Stimulated activated CD4-positive, alpha-beta T cell treated with anti-CD3 and anti-CD28 coated beads, Interleukin-15, amount 100 ng/mL, for 48 hours (primary cell): ENCODE measurements around the gene ABCB10.
"Not testable (repeated sequence)": the region's sequence is repeated elsewhere in the genome, so short reads cannot be mapped to it uniquely, and the experiment has no call there.

Source experiments
- DNase-seq, 2 donors: peaks; one replicate each; pipeline ENCODE4 v3.0.0-alpha.2; 2020; ENCODE audit warnings: low read depth in 2 of 2

Gene ABCB10

DNA sequence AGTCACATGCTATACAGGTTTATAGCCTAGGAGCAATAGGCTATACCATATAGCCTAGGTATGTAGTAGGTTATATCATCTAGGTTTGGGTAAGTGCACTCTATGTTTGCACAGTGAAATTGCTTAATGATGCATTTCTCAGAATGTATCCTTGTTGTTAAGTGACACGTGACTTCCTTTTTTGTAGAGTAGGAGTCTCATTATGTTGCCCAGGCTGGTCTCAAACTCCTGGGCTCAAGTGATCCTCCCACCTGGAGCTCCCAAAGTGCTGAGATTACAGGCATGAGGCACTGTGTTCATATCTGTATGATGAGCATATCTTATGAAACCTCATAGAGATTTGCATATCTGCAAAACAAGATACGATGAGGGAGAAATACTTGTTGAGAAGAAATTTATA, 13.8 kb upstream of the ABCB10 start:
- no peak for DNase-seq

DNA sequence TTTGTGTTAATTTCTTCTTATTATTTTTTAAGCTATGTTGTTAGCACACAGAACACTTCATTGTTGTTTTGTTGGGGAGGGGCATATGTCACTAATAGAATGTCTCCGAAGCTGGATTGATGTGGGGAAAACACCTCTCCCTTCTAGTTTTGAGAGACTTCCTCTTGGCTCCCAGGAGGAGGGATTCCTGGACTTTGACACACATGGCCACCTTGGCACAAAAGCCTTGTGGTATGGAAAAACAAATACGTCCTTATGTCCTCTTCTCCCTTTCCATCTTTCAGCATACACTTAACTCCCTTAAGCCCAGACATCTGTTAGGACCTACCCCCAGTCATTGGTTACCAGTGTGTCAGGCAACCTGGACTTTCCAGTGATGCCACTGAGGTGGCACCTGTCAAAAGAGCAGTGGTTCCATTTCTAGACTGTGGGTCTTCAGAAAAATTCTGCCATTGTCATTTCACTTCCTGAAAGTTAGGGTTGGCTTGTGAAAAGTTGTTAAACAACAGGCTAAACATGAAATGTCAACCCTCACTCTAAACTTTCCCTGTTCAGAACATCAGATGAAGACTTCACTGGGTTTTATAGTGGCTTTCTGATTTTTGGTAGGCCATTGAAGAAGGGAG, 12.5 kb upstream of the ABCB10 start:
- no peak for DNase-seq

DNA sequence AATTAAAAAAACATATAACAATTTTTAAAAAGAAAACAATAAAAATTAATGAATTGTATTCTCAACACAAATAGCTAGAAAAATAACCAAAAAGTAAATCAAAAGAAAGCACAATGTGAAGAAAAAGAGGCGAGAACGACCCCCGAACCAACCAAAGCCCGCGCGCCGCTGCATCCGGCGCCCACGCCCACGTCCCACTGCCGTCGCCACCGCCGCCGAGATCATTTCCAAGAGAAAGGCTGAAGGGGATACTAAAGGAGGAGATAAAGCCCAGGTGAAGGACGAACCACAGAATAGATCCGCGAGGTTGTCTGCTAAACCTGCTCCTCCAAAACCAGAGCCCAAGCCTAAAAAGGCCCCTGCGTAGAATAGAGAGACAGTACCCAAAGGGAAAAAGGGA, 11.8 kb upstream of the ABCB10 start:
- DNase-seq: no peak

DNA sequence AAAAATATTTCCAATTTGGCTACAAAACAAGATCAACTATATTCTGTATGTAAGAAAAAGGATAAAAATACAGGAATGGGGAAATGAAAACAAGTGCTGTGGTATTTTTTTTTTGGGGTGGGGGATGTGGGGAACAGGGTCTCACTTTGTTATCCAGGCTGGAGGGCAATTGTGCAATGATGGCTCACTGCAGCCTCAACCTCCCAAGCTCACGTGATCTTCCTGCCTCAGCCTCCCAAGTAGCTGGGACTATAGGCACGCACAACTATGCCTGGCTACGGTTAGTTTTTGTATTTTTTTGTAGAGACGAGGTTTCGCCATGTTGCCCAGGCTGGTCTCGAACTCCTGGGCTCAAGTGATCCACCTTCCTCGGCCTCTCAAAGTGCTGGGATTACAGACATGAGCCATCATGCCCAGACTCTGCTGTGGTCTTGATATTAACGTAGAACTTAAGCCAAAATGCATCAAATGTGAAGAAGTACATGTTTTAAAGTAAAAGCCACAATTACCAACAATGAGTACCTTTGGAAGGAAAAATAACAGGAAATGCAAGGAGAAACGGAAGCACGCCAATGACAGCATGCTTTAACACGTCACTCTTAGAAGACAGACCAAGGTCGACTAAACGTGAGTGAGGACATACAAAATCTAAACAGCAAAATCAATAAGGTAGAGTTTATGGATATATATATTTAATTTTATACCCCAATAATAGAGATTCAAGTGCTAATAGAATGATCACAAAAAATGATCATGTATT, 8.8 kb upstream of the ABCB10 start:
- no peak for DNase-seq

DNA sequence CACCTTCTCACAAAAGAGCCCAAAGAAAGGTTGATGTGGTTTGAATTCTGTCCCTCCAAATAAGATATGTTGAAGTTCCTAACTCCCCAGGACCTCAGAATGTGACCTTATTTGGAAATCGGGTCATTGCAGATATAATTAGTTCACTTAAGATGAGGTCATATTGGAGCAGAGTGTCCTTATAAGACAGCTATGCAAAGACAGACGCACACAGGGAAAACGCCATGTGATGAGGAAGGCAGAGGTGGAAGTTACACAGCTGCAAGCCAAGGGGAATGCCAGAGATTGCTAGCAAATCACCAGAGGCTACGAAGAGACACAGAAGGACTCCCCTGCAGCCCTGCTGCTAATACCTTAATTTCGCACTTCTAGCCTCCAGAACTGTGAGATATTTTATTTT, 5.2 kb upstream of the ABCB10 start:
- DNase-seq: no peak

DNA sequence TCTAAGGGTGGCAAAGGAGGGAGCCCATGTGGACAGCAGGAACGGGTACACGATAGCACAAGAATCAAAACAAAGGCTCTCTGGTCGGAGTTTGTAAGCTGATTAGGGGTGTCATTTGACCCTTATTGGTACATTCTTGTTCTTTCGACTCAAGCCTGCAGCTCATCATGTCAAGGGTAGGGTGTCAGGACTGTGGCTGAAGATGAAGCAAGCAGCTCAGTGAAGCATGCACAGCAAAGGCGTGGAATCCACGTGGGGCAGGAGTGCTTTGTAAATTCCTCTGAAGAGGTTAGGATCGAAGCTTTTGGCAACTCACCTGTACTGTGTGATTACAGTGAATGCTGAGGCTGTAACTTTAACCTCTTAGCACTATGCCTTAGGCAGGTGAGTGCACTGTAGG, 4.7 kb upstream of the ABCB10 start:
- no peak for DNase-seq

DNA sequence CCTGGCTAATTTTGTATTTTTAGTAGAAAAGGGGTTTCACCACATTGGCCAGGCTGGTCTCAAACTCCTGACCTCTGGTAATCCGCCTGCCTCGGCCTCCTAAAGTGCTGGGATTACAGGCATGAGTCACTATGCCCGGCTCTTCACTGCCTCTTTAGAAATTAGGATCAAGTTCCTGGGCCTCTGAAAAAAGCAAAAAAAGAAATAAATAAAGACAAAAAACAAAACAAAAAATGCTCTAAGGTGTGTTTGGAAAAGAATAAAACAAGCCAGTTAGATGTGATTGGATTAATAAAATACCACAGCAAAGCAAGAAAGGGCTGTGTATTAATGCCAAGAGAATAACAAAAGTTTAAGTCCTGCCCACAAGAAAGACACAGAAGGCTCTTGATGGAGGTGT, 4.2 kb upstream of the ABCB10 start:
- no peak for DNase-seq

DNA sequence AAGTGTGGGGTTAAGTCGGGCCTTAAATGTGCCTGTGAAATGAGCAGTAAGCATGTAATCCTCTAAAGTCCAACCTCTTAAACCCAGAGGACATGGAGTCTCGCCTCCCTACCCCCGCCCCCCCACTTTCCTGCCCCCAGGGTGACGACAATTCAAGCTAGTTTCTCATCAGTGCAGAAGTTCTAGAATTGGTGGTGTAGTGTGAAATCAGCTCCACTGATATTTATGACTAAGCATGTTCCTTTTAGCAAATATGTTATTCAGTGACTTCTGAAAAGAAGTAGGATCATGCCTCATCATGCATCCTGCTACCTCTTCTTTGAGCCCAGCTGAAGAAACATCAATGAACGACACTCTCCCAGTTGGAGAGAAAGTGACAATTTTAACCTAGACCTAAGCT, 2.6 kb upstream of the ABCB10 start:
- DNase-seq: no peak

DNA sequence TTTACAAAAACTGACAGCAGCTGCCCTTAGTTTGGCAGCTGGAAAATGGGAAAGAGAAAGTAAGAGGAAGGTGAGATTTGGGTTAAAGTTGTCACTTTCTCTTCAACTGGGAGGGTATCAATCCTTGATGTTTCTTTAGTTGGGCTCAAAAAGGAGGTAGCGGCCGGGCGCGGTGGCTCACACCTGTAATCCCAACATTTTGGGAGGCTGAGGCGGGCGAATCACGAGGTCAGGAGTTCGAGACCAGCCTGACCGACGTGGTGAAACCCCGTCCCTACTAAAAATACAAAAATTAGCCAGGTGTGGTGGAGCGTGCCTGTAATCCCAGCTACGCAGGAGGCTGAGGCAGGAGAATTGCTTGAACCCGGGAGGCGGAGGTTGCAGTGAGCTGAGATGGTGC, 1.6 kb upstream of the ABCB10 start:
- not testable (repeated sequence) for DNase-seq

DNA sequence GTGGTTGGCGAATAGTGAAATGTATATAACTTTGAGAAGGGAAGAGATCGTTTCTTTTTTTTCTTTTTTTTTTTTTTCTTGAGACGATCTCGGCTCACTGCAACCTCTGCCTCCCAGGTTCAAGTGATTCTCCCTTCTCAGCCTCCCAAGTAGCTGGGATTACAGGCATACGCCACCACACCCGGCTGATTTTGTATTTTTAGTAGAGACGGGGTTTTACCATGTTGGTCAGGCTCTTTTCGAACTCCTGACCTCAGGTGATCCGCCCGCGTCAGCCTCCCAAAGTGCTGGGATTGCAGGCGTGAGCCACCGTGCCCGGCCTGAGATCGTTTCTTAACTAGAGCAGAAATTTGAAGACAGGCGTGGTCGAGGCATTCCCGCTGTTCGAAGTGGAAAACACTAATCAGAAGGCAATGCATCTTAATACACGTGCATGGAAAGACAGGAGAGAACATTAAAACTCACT, 862 bp upstream of the ABCB10 start:
- DNase-seq: not testable (repeated sequence)

DNA sequence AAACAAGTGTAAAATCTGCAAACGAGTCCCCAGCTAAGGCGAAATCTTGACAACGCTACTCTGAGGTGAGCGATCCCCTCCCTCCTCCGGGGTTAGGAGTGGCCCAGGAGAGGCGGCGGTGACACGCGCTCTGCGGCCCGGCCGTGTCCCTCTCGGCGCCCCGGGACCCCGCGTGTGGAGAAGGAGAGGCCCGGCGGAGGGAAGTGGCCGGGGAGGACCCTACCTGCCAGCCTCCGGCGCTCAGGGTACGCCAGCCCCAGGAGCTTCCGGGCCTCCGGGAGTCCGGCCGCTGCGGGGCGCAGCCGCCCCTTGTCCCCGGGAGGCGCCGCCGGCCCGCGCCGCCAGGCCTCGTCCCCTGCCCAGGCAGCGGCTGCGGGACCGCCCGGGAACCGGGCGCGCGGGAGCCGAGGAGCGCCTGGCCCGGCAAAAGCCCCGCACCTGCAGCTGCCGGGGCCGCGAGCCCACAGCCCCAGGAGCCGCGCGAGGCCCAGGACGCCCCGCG, 543 bp downstream of the ABCB10 start:
- DNase-seq: peak in 1 of 2 donors; percentile 13

DNA sequence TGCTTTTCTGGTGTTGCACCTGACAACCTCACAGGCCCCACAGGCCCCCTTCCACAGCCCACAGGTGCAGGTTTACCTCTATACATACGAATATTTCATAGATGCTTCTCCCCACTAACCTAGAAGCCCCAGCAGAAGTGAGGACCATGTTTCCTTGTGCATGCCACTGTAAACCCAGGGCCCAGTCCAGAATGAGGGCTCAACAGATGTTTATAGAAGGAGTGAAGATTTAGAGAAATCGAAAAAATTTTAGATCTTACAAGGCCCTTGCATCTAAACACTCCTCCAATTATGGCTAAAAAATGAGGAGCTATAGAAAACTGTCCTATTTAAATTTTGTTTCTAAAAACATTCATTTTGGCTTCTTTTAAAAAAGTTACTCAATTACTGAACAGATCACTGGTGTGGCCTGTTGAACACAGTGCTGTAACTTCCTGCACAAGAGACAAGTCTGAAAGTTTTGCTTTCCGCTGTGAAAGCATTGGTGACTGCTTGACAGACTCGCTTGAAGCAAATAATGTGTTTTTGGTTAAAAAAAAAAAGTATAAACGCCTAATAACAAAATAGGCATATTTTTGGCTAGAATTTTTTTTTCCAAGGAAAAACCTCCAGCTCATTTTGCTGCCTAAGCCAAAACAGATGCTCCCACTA, 1.2 kb downstream of the ABCB10 start:
- DNase-seq: no peak

DNA sequence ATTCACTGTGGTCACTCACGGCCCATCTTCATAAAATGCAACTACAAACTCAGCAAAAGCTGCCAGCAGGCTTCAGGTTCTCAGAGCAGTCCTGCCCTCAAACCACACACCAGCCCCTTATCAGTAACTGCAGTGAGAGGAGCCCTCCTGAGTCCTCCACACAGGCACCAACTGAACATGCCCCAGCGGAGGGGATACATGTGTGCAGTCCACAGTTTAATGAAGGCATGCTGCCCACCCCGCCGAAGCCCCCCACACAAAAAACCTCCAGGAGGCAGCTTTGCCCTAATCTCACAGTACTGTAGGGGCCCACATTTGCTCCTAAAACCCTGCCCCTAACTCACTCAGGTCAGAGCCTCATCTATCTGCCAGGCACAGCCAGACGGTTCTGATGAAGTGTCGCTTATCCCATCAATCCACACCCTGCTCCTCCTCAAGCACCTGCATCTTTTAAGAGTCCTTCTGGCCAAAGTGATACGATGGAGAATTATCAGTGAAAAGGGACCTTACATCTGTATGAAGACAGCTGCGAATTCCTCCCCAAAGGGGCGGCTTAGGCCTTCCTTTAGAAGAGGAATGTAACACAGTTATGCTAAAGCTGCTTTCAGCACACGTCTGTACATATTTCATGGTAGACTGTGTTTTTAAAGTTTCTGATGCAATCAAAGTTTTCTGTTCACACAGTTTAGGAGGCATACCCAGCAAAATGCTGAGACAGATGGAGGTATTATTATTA, 3.5 kb downstream of the ABCB10 start:
- DNase-seq: no peak

DNA sequence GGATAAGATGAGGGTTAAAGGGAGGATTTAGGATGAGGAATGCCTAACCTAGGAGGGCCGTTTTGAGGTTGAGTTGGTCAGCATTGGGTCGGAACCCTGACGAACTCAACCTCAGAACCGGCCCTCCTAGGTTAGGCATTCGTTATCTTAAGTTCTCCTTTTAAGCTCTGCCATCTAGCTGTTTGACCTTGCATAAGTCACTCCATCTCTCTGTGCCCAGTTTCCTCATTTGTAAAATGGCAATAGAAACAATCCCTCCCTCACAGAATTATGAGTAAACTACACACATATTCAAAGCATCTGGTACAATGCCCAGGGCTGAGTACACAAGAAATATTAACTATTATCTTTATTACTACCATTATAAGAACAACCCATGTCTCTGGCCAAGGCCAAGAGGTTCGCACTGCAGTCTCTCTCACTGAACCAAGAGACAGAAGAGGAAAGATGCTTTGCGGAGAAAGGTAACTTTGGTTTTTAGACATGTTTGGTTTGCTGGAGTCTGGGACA, 4.8 kb downstream of the ABCB10 start:
- no peak for DNase-seq

DNA sequence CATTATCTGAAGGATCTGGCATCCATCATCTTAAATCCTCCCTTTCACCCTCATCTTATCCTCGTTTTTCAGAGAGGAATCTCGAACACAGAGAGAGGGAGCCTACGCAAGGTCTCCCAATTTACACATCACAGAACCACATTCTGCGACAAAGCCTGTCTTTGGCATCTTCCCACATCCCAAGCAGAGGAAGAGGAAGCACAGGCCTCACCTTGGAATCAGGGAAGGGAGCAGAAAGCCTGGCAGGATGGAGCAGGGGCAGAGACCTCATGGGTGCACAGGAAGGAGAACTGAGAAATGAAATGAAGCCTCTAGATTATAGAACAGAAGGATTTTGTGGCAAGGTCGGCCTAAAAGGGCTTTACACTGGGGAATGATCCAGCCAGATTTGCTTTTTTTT, 5.8 kb downstream of the ABCB10 start:
- no peak for DNase-seq

DNA sequence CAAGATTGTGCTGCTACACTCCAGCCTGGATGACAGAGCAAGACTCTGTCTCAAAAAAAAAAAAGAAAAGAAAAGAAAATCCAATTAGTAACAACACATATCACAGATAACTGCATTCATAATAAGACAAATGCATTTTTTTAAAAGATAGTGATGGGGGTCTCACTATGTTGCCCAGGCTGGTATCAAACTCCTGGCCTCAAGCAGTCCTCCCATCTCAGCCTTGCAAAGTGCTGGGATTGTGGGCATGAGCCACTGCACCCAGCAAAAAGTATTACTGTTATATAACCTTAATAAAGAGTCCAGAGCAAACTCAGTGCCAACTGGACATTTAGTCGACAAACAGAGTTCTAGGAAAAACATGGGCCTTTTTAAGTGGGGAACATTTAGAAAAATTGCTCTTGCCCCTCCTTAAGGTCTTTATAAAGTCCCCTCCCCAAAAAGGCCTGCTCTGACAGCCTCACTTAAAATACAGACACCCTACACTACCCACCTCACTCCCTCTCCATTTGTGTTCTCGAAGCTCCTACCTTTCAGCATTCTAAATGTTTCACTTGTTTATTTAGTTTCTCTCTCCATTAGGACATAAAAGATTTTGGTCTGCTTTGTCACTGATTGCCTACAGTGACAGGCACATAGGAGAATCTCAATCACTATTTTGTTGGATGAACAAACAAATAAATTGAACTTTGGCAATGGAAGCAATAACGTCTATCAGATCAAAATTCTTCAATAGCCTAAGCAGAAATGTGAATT, 7.5 kb downstream of the ABCB10 start:
- no peak for DNase-seq

DNA sequence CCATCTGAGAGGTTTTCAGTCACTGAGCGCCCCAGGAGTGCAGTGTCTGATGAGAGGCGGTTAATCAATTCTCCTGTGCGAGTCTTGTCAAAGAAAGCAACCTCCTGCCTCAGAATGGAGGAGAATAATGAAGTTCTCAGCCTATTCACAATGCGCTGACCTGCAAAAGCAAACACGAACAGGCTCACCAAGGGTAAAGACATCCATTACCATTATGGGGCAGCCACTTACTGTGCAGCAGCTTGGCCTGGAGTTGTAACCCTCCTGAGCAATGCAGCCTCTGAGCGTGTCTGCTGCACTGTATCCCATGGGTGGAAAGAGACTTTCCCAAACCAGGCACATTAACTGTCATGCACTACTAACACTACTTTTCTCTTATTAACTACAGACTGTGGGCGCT, 11.0 kb downstream of the ABCB10 start:
- no peak for DNase-seq

DNA sequence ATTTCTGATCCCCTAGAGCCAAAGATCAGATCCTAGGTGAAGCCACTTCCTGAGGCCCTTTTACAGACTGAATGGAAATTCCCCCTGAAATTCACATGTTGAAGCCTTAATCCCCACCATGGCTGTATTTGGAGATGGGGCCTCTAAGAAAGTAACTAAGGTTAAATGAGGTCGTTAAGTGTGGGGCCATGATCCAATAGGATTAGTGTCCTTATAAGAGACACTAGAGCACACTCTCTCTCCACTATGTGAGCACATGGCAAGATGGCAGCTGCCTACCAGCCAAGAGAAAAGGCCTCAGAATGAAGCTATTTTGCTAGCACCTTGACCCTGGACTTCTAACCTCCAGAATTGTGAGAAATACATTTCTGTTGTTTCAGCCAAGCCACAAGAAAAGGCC, 13.9 kb downstream of the ABCB10 start:
- no peak for DNase-seq

DNA sequence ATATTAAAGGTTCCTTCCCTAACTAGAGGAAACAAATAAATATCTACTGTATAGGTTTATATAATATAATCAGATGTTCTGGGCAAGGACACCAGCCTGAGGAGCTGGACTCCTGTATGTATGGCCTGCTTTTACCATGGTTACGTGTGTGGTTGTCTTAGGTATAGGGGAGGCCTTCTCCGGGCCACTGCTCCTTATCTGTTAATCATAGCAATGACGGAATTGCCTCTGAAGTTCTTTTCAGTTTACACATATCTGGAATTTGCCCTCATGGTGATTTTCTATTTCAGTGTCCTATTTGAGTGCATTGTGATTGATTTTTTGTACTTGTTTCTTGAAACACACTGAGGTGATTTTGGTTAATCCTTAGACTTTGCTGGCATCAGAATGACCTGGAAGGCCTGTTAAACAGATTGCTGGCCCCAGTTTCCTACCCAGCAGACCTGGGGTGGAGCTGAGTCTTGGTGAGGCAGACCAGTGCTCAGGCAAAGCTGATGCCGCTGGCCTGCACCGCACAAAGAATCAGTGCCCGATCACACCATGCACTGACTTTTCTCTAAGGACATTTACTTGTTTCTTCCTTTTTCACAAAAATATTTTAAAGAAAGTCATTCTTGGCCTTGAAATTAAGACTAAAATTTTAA, 18.5 kb downstream of the ABCB10 start:
- no peak for DNase-seq

DNA sequence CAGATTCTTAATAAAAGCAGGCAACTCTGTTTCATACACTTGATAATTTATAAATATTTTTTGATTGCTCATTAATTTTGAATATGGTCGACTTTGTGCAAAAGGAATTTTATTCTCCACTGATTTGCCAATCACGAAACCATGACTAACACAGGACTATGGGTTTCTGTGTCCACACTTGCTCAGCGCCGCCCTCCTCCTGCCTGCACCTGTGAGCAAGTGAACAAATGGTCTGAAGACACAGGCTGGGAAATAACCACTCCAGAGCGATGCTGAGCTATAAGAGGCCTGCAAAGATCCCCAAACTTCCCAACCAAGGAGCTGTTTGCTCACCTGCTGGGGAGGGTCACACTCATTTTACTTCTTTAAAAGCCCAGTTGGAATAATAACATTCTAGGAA, 19.6 kb downstream of the ABCB10 start:
- DNase-seq: no peak

DNA sequence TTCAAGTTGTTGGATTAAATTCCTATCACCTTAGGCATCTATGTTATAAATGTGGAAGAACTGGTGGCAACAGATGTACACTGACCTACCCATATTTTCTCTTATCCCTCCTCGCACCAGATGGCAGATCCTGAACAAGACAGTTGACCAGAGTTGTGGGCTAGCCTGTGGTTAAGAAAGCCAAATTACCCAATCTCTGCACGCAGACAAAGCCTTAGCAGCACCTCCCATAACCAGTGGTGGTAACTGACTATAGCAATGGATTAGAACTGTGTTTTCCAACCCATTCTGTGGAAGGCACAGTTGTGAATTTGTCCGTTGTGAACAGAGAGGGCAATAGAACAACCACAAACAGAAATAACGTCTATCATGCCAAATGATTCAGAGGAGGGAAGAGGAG, 20.6 kb downstream of the ABCB10 start:
- DNase-seq: no peak
